Keratinocyte (primary cell): ENCODE measurements around the gene RTKN2. TPM values are rescaled to one million over a fixed set of nuclear protein-coding genes. Genes with fewer than 3 reads are reported as not detected.

Experiments
- DNase-seq: peaks from one replicate; pipeline ENCODE4 v3.0.0-alpha.2; 2011; ENCODE audit warnings: low read depth, missing footprints, low spot score
- FAIRE-seq: peaks from 2 replicates; lab custom pipeline; 2011; peaks lifted over from hg19 to GRCh38; lab: Jason Lieb, UNC
- H2AFZ ChIP-seq: 2 replicates; pipeline ENCODE4 v1.6.0; 2012; ENCODE audit warnings: low read length, control low read depth, inconsistent platforms; ENCODE audit not compliant: control insufficient read depth
- H3K27ac ChIP-seq: 2 replicates; pipeline ENCODE4 v1.5.1; 2011; ENCODE audit warnings: low read length; ENCODE audit not compliant: control insufficient read depth, insufficient read depth
- H3K27me3 ChIP-seq: 3 replicates; pipeline ENCODE4 v1.6.0; 2011; ENCODE audit warnings: low read length; ENCODE audit not compliant: control insufficient read depth, insufficient read depth; ENCODE audit errors: extremely low read depth
- H3K36me3 ChIP-seq, 2 experiments: 2 replicates in 1 of 2; 3 replicates in 1 of 2; pipeline ENCODE4 v1.5.1; 2011; ENCODE audit warnings: low read length in 2 of 2, mild to moderate bottlenecking in 1 of 2; ENCODE audit not compliant: control insufficient read depth in 2 of 2, insufficient read depth in 2 of 2; ENCODE audit errors: extremely low read depth in 1 of 2
- H3K4me1 ChIP-seq: 3 replicates; pipeline ENCODE4 v1.5.1; 2011; ENCODE audit warnings: low read length; ENCODE audit not compliant: control insufficient read depth, insufficient read depth; ENCODE audit errors: extremely low read depth
- H3K4me2 ChIP-seq: 3 replicates; pipeline ENCODE4 v1.6.0; 2011; ENCODE audit warnings: low read depth, low read length; ENCODE audit not compliant: control insufficient read depth, insufficient read depth; ENCODE audit errors: extremely low read depth
- H3K4me3 ChIP-seq, 3 experiments: fragments of 200-600 bp in 1 of 3; sonication (generic) in 1 of 3; 2 replicates in 2 of 3; 3 replicates in 1 of 3; pipeline ENCODE4 v1.5.1; 2011 to 2016; ENCODE audit warnings: low read length in 3 of 3, mild to moderate bottlenecking in 3 of 3, control low read depth in 2 of 3, inconsistent platforms in 1 of 3, low read depth in 1 of 3, mixed read lengths in 1 of 3, mixed run types in 1 of 3, moderate library complexity in 1 of 3; ENCODE audit not compliant: control insufficient read depth in 2 of 3, insufficient read depth in 2 of 3; ENCODE audit errors: extremely low read depth in 1 of 3
- H3K79me2 ChIP-seq: 2 replicates; pipeline ENCODE4 v1.6.0; 2012; ENCODE audit warnings: low read length; ENCODE audit not compliant: control insufficient read depth, insufficient read depth
- H3K9ac ChIP-seq: 3 replicates; pipeline ENCODE4 v1.6.0; 2011; ENCODE audit warnings: low read length; ENCODE audit not compliant: control insufficient read depth, insufficient read depth; ENCODE audit errors: extremely low read depth
- H3K9me1 ChIP-seq: 3 replicates; pipeline ENCODE4 v1.6.0; 2011; ENCODE audit warnings: low read length; ENCODE audit not compliant: control insufficient read depth, insufficient read depth; ENCODE audit errors: extremely low read depth
- H3K9me3 ChIP-seq: 2 replicates; pipeline ENCODE4 v1.5.1; 2012; ENCODE audit warnings: low read depth, low read length; ENCODE audit not compliant: control insufficient read depth
- H4K20me1 ChIP-seq: 3 replicates; pipeline ENCODE4 v1.6.0; 2011; ENCODE audit warnings: low read length; ENCODE audit not compliant: control insufficient read depth, insufficient read depth; ENCODE audit errors: extremely low read depth
- CTCF ChIP-seq, 3 experiments: IDR thresholded peaks in 1 of 3; conservative IDR thresholded peaks in 1 of 3; optimal IDR thresholded peaks in 1 of 3; 2 replicates in 2 of 3; 3 replicates in 1 of 3; pipeline versions ENCODE3 to v1.5.1; 2011; ENCODE audit warnings: low read length in 3 of 3, mild to moderate bottlenecking in 3 of 3, moderate library complexity in 2 of 3, control low read depth in 1 of 3, inconsistent platforms in 1 of 3; ENCODE audit not compliant: insufficient read depth in 2 of 3; ENCODE audit errors: extremely low read depth in 1 of 3
- EZH2 ChIP-seq: IDR thresholded peaks from one replicate; pipeline ENCODE4 v1.6.1; 2012; ENCODE audit warnings: inconsistent platforms, mild to moderate bottlenecking, low read length, moderate library complexity
- dilution Hi-C: fragments of 300-500 bp; cut with MboI; formaldehyde crosslinking; loops from one replicate; pipeline ENCODE4 v1.7.0; 2020; ENCODE audit warnings: low sequenced_read_pairs; ENCODE audit not compliant: extremely low pct_ligation_motif_present
- polyA plus RNA-seq, 5 experiments: library from polyadenylated mRNA; depleted of rRNA in 3 of 5; stranded (reverse) in 3 of 5; stranded (forward) in 1 of 5; unstranded in 1 of 5; fragments of >200 nt; gene quantifications; 1 replicate in 1 of 5; 2 replicates in 3 of 5; 3 replicates in 1 of 5; pipeline versions ENCODE4 v1.2.1 to v1.2.3, GENCODE V29; 2011 to 2012; ENCODE audit warnings: missing spikeins in 2 of 5, low read depth in 1 of 5, low replicate concordance in 1 of 5

The RTKN2 gene
- polyA plus RNA-seq, 1 donor (not counting 4 experiments of a cell fraction or from before 2014, with no cell fraction given) = 3.2 TPM

GRCh38 chr10:62133618-62134017 is 135.0 kb downstream of the RTKN2 start:
- Histone ChIP-seq H3K36me3 (no peaks in the 10 kb centered on the region), H3K4me2 (no peak overlapping the region), H3K27ac (no peak overlapping the region), H2AFZ (no peak overlapping the region), H3K27me3 (no peaks in the 10 kb centered on the region), H3K9me3 (no peaks in the 10 kb centered on the region), H4K20me1 (no peaks in the 10 kb centered on the region), H3K4me1 (peaks cover 9% of the 10 kb centered on the region), H3K9ac (no peak overlapping the region), H3K9me1 (no peaks in the 10 kb centered on the region), H3K79me2 (no peaks in the 10 kb centered on the region), H3K4me3 (no peak overlapping the region)
- TF ChIP-seq CTCF (optimal IDR thresholded peaks at IDR 0.05 in 1 of 3, IDR thresholded peaks at IDR 0.05 in 1 of 3, conservative IDR thresholded peaks at IDR 0.05 in 1 of 3; ENCODE audit: extremely low read depth in 1 of 3, insufficient read depth in 2 of 3, low read length in 3 of 3) (no peak), EZH2 (no peak)
- dilution Hi-C loops = no loop called here
- FAIRE-seq = no peak
- DNase-seq = no peak

Other genes starting within 250 kb of the RTKN2 start
- gene ZNF365, start 105.5 kb upstream of the RTKN2 start, polyA plus RNA-seq = 11.9 to 20.9 TPM (median 15.9 TPM) in 3 replicates